ENCODE measurements around the gene CAB39. TPM values are rescaled to one million over a fixed set of nuclear protein-coding genes. Genes with fewer than 3 reads are reported as not detected.

The CAB39 gene
- total RNA-seq, 1 experiment from 2014 or later, result 86.1 TPM

DNA sequence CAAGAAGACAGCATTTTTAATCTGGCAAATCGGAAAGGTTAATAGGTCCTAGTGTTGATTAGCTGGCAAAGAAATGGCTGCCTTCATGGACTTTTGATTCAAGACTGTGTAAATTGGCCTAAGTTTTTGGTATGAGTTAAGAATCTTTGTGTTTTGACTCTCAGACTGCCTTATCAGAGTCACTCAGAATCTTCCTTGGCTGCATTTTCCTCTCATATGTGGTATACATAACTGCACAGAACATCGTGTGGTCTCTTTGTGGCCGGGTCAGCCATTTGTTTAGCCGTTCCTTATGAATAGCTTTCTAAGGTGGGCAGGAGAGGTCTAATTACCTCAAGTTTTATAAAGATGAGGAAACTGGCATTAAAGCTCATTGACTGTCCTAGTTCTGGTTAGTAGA, 30.1 kb downstream of the CAB39 start:
- intact Hi-C loops (cut with micrococcal nuclease; ENCODE audit: unreplicated experiment), result no loop called here
- peaks cover 26% of the 10 kb centered on the region for H4K20me1 ChIP-seq (ENCODE audit: insufficient read depth)
- H3K27ac ChIP-seq, result no peak overlapping the region
- H2AFZ ChIP-seq, result no peak overlapping the region
- no peak for DNase-seq
- H3K79me2 ChIP-seq (ENCODE audit: low read depth), result peaks cover 98% of the 10 kb centered on the region
- no peak overlapping the region for H3K4me2 ChIP-seq
- no peak overlapping the region for H3K4me3 ChIP-seq
- H3F3A ChIP-seq (ENCODE audit: insufficient read depth, low read depth), result peaks cover 36% of the 10 kb centered on the region
- ChIA-PET CTCF (no interaction called here), POLR2A (ENCODE audit: unreplicated experiment) (interaction anchor here (0.6 kb wide), 1 partner anchor 52 kb away, joined by 3 read pairs; no protein-coding TSS in a partner anchor)
- H3K36me3 ChIP-seq (ENCODE audit: low read depth), result peaks cover 40% of the 10 kb centered on the region
- no peaks in the 10 kb centered on the region for H3K9me2 ChIP-seq (ENCODE audit: insufficient read depth)
- no peaks in the 10 kb centered on the region for H3K9me3 ChIP-seq (ENCODE audit: insufficient read depth, low read depth)
- no peaks in the 10 kb centered on the region for H3K27me3 ChIP-seq (ENCODE audit: insufficient read depth, low read depth)
- TF ChIP-seq EZH2 (IDR thresholded peaks at IDR 0.05; ENCODE audit: low read depth), result no peak
- TF ChIP-seq, protein P1, sequence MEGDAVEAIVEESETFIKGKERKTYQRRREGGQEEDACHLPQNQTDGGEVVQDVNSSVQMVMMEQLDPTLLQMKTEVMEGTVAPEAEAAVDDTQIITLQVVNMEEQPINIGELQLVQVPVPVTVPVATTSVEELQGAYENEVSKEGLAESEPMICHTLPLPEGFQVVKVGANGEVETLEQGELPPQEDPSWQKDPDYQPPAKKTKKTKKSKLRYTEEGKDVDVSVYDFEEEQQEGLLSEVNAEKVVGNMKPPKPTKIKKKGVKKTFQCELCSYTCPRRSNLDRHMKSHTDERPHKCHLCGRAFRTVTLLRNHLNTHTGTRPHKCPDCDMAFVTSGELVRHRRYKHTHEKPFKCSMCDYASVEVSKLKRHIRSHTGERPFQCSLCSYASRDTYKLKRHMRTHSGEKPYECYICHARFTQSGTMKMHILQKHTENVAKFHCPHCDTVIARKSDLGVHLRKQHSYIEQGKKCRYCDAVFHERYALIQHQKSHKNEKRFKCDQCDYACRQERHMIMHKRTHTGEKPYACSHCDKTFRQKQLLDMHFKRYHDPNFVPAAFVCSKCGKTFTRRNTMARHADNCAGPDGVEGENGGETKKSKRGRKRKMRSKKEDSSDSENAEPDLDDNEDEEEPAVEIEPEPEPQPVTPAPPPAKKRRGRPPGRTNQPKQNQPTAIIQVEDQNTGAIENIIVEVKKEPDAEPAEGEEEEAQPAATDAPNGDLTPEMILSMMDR (conservative IDR thresholded peaks at IDR 0.05), result no peak
- peaks cover 24% of the 10 kb centered on the region for H3K4me1 ChIP-seq (replicated peaks; ENCODE audit: insufficient read depth)
- no TSS peak for BruUV-seq (replicated peaks)

DNA sequence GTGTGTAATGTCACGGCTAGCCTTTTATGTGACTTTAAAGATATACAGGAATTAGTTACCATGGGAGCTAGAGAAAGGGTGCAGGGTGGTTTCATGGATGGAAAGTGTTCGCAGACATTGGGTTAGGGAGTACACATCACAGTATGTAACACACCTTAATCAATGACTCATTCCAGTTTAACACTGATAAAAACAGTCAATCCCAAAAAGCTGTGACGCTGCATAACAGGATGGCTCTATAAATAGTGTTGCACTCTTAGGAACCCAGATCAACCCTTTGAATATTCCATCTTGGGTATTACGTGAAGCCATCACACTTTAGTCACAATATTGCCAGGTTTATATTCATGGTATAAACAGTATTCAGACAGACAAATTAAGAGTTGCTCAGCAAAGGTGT, 33.6 kb downstream of the CAB39 start:
- BruUV-seq (replicated peaks), result no TSS peak
- Histone ChIP-seq H3K27ac (no peak overlapping the region), H3K79me2 (ENCODE audit: low read depth) (peaks cover 94% of the 10 kb centered on the region), H2AFZ (no peak overlapping the region), H3K27me3 (ENCODE audit: insufficient read depth, low read depth) (no peaks in the 10 kb centered on the region), H3K4me1 (replicated peaks; ENCODE audit: insufficient read depth) (no peaks in the 10 kb centered on the region), H3K9me3 (ENCODE audit: insufficient read depth, low read depth) (no peaks in the 10 kb centered on the region), H3K4me2 (no peak overlapping the region), H3K4me3 (no peak overlapping the region), H3K9me2 (ENCODE audit: insufficient read depth) (no peaks in the 10 kb centered on the region), H3K36me3 (ENCODE audit: low read depth) (peaks cover 29% of the 10 kb centered on the region), H4K20me1 (ENCODE audit: insufficient read depth) (peaks cover 27% of the 10 kb centered on the region), H3F3A (ENCODE audit: insufficient read depth, low read depth) (peaks cover 29% of the 10 kb centered on the region)
- TF ChIP-seq EZH2 (IDR thresholded peaks at IDR 0.05; ENCODE audit: low read depth), result no peak
- TF ChIP-seq, protein P1 (conservative IDR thresholded peaks at IDR 0.05), result no peak
- no peak for DNase-seq
- intact Hi-C loops (cut with micrococcal nuclease; ENCODE audit: unreplicated experiment), result no loop called here
- POLR2A ChIA-PET (ENCODE audit: unreplicated experiment), result no interaction called here
- CTCF ChIA-PET, result no interaction called here

DNA sequence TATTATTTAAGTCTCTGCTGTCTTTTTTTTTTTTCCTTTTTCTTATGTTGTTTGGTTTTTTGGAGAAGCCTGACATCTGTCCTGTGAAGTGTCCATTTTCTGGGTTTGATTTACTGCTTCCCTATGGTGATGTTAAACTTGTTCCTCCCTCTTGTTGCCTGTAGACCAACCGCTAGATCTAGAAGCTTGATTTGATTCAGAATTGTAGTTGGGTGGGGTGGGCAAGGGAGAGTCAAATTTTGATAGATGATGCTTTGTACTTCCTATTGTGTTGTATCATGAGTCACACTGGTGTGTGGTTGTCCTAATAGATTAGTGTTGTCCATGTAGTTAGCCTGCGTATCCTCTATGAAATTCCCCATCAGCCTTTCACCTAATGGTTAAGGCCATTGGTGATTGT, 35.4 kb downstream of the CAB39 start:
- intact Hi-C loops (cut with micrococcal nuclease; ENCODE audit: unreplicated experiment), result no loop called here
- Histone ChIP-seq H2AFZ (no peak overlapping the region), H3K4me2 (no peak overlapping the region), H3K9me3 (ENCODE audit: insufficient read depth, low read depth) (no peaks in the 10 kb centered on the region), H3K79me2 (ENCODE audit: low read depth) (peaks cover 94% of the 10 kb centered on the region), H3K36me3 (ENCODE audit: low read depth) (peaks cover 26% of the 10 kb centered on the region), H4K20me1 (ENCODE audit: insufficient read depth) (peaks cover 32% of the 10 kb centered on the region), H3K27ac (no peak overlapping the region), H3K4me1 (replicated peaks; ENCODE audit: insufficient read depth) (no peaks in the 10 kb centered on the region), H3K27me3 (ENCODE audit: insufficient read depth, low read depth) (no peaks in the 10 kb centered on the region), H3F3A (ENCODE audit: insufficient read depth, low read depth) (peaks cover 39% of the 10 kb centered on the region), H3K4me3 (no peak overlapping the region), H3K9me2 (ENCODE audit: insufficient read depth) (no peaks in the 10 kb centered on the region)
- no peak for DNase-seq
- TF ChIP-seq, protein P1 (conservative IDR thresholded peaks at IDR 0.05), result no peak
- no peak for TF ChIP-seq EZH2 (IDR thresholded peaks at IDR 0.05; ENCODE audit: low read depth)
- ChIA-PET POLR2A (ENCODE audit: unreplicated experiment) (no interaction called here), CTCF (interaction anchor here (0.7 kb wide), 2 partner anchors 10 to 947 kb away, joined by 4 to 5 read pairs; no protein-coding TSS in a partner anchor)
- no TSS peak for BruUV-seq (replicated peaks)

Measured in PC-9 (cell line).